Thyroid gland (tissue), 4 donors: ENCODE data around the gene NMT1. TPM values are rescaled to one million over a fixed set of nuclear protein-coding genes. Genes with fewer than 3 reads are reported as not detected.

ENCODE experiments used
- DNase-seq, 2 donors: peaks; one replicate each; pipeline ENCODE4 v3.0.0-alpha.2; 2019
- H3K27ac ChIP-seq, 3 donors: fragments of 200-600 bp; sonication (generic); 1 replicate in 2 of 3; 2 replicates in 1 of 3; pipeline ENCODE4 v1.5.1; 2016 to 2019; ENCODE audit warnings: mild to moderate bottlenecking in 1 of 3, moderate library complexity in 1 of 3
- H3K27me3 ChIP-seq: fragments of 200-600 bp; sonication (generic); one replicate; pipeline ENCODE4 v1.5.1; 2019
- H3K36me3 ChIP-seq, 2 donors: fragments of 200-600 bp; sonication (generic); one replicate each; pipeline ENCODE4 v1.5.1; 2016 to 2019
- H3K4me1 ChIP-seq, 2 donors: fragments of 200-600 bp; sonication (generic); one replicate each; pipeline ENCODE4 v1.5.1; 2017 to 2019
- H3K4me3 ChIP-seq, 3 donors: fragments of 200-600 bp; sonication (generic); replicated peaks in 1 of 3; 1 replicate in 2 of 3; 2 replicates in 1 of 3; pipeline ENCODE4 v1.5.1; 2016; ENCODE audit warnings: mild to moderate bottlenecking in 1 of 3
- H3K9me3 ChIP-seq: fragments of 200-600 bp; sonication (generic); one replicate; pipeline ENCODE4 v1.5.1; 2017
- CTCF ChIP-seq, 6 experiments: fragments of 200-600 bp in 3 of 6; fragments of 450-650 bp in 3 of 6; sonication (generic) in 3 of 6; IDR thresholded peaks; one replicate each; pipeline ENCODE4 v1.5.1; 2016 to 2019; ENCODE audit warnings: antibody characterized with exemption in 6 of 6, mild to moderate bottlenecking in 2 of 6, inconsistent platforms in 1 of 6, moderate library complexity in 1 of 6
- POLR2A ChIP-seq, 2 donors: fragments of 450-650 bp; IDR thresholded peaks; one replicate each; pipeline ENCODE4 v1.6.1; 2017; ENCODE audit warnings: antibody characterized with exemption in 2 of 2, mild to moderate bottlenecking in 2 of 2, moderate library complexity in 1 of 2
- WGBS, 2 donors: methylation state at CpG; one replicate each; pipeline ENCODE4 v1.1.5; 2017; 5-methylcytosine and 5-hydroxymethylcytosine counted together
- intact Hi-C: fragments of 100-400 bp; cut with DNase I; formaldehyde crosslinking; loops from one replicate; pipeline ENCODE4 v1.15.1; 2023
- total RNA-seq, 4 donors: library from RNA; depleted of rRNA; stranded (reverse); fragments of >200 nt; gene quantifications; one replicate each; pipeline ENCODE4 v1.2.3, GENCODE V29; 2016

The NMT1 gene
- total RNA-seq, 4 donors from 2014 or later, result 71.7 to 98.9 (median 85.2) TPM

GRCh38 chr17:45102856-45103255 is 41.7 kb downstream of the NMT1 start:
- intact Hi-C loops, result loop anchor here (5.0 kb wide), 1 partner anchor 181 kb away; no protein-coding TSS in a partner anchor
- Histone ChIP-seq H3K27me3 (no peaks in the 10 kb centered on the region), H3K4me1 (peaks cover 0 to 30% of the 10 kb centered on the region in 2 donors), H3K9me3 (no peaks in the 10 kb centered on the region), H3K4me3 (no peak overlapping the region), H3K27ac (peak overlapping the region; percentile 6 to 63 (median 28)), H3K36me3 (peaks cover 71 to 72% of the 10 kb centered on the region in 2 donors)
- DNase-seq, result peak; percentile 13 to 38
- TF ChIP-seq CTCF (IDR thresholded peaks at IDR 0.05) (no peak), POLR2A (IDR thresholded peaks at IDR 0.05) (no peak)
- WGBS, 2 donors, result 65 to 84% methylated on average over 6 to 9 of the region's 9 CpGs

- intact Hi-C loops, result loop anchor here (5.0 kb wide), 1 partner anchor 181 kb away; no protein-coding TSS in a partner anchor
- 82 to 89% methylated on average over 9 of the region's 9 CpGs for WGBS, 2 donors
- H3K36me3 ChIP-seq, result peaks cover 71 to 72% of the 10 kb centered on the region in 2 donors
Measured at GRCh38 chr17:45103269-45103795, 42.2 kb downstream of the NMT1 start.

GRCh38 chr17:45104029-45104428 is 42.9 kb downstream of the NMT1 start:
- WGBS, 2 donors, result 92 to 95% methylated on average over 4 to 7 of the region's 8 CpGs
- intact Hi-C loops, result loop anchor here (5.0 kb wide), 1 partner anchor 182 kb away; no protein-coding TSS in a partner anchor

More at GRCh38 chr17:45103269-45103795, 42.2 kb downstream of the NMT1 start:
- no peaks in the 10 kb centered on the region for H3K9me3 ChIP-seq
- TF ChIP-seq POLR2A (IDR thresholded peaks at IDR 0.05) (no peak), CTCF (IDR thresholded peaks at IDR 0.05) (no peak)
- DNase-seq, result no peak
- H3K27me3 ChIP-seq, result no peaks in the 10 kb centered on the region
- peaks cover 0 to 30% of the 10 kb centered on the region in 2 donors for H3K4me1 ChIP-seq
- H3K4me3 ChIP-seq, result no peak overlapping the region
- peak overlapping the region in 2 of 3 donors; percentile 6 to 63 for H3K27ac ChIP-seq

GRCh38 chr17:45104497-45104896 is 43.4 kb downstream of the NMT1 start:
- H3K9me3 ChIP-seq, result no peaks in the 10 kb centered on the region
- intact Hi-C loops, result loop anchor here (5.0 kb wide), 1 partner anchor 182 kb away; no protein-coding TSS in a partner anchor
- peaks cover 6 to 29% of the 10 kb centered on the region in 2 donors for H3K4me1 ChIP-seq
- 91% methylated on average over 6 of the region's 6 CpGs for WGBS, 2 donors
- H3K36me3 ChIP-seq, result peaks cover 66% of the 10 kb centered on the region in 2 donors
- TF ChIP-seq CTCF (IDR thresholded peaks at IDR 0.05), result no peak
- no peak for TF ChIP-seq POLR2A (IDR thresholded peaks at IDR 0.05)
- no peak overlapping the region for H3K27ac ChIP-seq
- H3K27me3 ChIP-seq, result no peaks in the 10 kb centered on the region
- DNase-seq, result no peak
- no peak overlapping the region for H3K4me3 ChIP-seq

More at GRCh38 chr17:45104029-45104428, 42.9 kb downstream of the NMT1 start:
- H3K36me3 ChIP-seq, result peaks cover 67 to 68% of the 10 kb centered on the region in 2 donors
- no peak for TF ChIP-seq POLR2A (IDR thresholded peaks at IDR 0.05)
- TF ChIP-seq CTCF (IDR thresholded peaks at IDR 0.05), result no peak
- H3K27ac ChIP-seq, result no peak overlapping the region
- no peaks in the 10 kb centered on the region for H3K9me3 ChIP-seq
- H3K4me1 ChIP-seq, result peaks cover 1 to 27% of the 10 kb centered on the region in 2 donors
- H3K27me3 ChIP-seq, result no peaks in the 10 kb centered on the region
- no peak for DNase-seq
- H3K4me3 ChIP-seq, result no peak overlapping the region

- intact Hi-C loops, result loop anchor here (5.0 kb wide), 1 partner anchor 183 kb away; no protein-coding TSS in a partner anchor
- Histone ChIP-seq H3K4me1 (peaks cover 6 to 29% of the 10 kb centered on the region in 2 donors), H3K36me3 (peaks cover 60 to 61% of the 10 kb centered on the region in 2 donors), H3K4me3 (no peak overlapping the region), H3K27ac (no peak overlapping the region), H3K9me3 (no peaks in the 10 kb centered on the region), H3K27me3 (no peaks in the 10 kb centered on the region)
- WGBS, 2 donors, result 85 to 91% methylated on average over 8 to 17 of the region's 17 CpGs
- no peak for DNase-seq
- TF ChIP-seq CTCF (IDR thresholded peaks at IDR 0.05), result no peak
- no peak for TF ChIP-seq POLR2A (IDR thresholded peaks at IDR 0.05)
Measured at GRCh38 chr17:45104907-45105624, 43.9 kb downstream of the NMT1 start.
